GM21717 (cell line): ENCODE results near the gene MAPK6.
"Not testable (repeated sequence)": the region's sequence is repeated elsewhere in the genome, so short reads cannot be mapped to it uniquely, and the experiment has no call there.

Experiments used
- ATAC-seq: cut with Tn5 transposase; IDR thresholded peaks from one replicate; pipeline ENCODE4 v1.9.1; 2021; ENCODE audit warnings: mild to moderate bottlenecking, moderate library complexity; ENCODE audit not compliant: unreplicated experiment

Gene MAPK6

GRCh38 chr15:52042051-52042851 is 23.2 kb downstream of the MAPK6 start:
- no peak for ATAC-seq

DNA sequence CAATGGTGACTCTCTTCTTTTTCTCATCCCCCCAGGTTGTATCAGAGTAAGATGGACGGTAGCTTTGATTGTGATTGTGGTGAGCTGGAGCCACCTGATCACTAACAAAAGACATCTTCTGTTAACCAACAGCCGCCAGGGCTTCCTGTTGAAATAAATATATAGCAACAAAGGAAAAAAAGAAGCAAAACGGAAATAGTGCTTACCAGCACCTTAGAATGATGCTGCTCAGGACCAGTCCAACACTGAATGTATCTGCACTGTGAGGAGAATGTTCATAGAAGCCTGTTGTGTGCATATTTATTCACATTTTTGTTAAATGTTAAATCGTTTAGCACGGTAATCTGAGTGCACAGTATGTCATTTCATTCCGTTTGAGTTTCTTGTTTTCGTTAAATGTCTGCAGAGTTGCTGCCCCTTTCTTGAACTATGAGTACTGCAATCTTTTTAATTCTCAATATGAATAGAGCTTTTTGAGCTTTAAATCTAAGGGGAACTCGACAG is 26.8 kb downstream of the MAPK6 start:
- ATAC-seq = not testable (repeated sequence)

- not testable (repeated sequence) for ATAC-seq
Measured at GRCh38 chr15:52046552-52046951, 27.5 kb downstream of the MAPK6 start.

GRCh38 chr15:52050416-52050815 is 31.4 kb downstream of the MAPK6 start:
- ATAC-seq = no peak

GRCh38 chr15:52052066-52052935 is 33.3 kb downstream of the MAPK6 start:
- no peak for ATAC-seq

DNA sequence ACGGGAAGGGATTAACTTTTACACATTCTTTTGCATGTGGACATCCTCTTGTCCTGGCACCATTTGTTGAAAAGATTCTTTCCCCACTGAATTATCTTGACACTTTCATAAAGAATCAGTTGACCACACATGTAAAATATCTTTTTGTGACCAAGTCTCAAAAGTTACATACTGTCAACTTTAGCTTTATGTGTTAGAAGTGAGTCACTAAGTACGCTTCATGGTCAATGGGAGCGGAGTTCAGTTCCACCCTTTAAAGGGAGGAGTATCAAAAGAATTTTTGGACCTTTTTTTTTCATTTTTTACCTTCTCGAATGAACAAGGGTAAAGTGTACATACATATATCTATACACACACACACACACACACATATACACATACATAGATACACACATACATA is 35.4 kb downstream of the MAPK6 start:
- no peak for ATAC-seq

DNA sequence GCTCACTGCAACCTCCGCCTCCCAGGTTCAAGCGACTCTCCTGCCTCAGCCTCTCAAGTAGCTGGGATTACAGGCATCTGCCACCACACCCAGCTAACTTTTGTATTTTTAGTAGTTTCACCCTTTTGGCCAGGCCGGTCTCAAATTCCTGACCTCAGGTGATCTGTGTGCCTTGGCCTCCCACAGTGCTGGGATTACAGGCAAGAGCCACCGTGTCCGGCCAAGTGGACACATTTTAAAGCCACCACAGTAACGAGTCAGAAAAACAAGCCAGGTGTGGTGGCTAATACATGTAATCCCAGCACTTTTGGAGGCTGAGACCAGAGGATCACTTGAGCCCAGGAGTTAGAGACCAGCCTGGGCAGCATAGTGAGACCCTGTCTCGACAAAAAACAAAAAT is 35.8 kb downstream of the MAPK6 start:
- not testable (repeated sequence) for ATAC-seq

DNA sequence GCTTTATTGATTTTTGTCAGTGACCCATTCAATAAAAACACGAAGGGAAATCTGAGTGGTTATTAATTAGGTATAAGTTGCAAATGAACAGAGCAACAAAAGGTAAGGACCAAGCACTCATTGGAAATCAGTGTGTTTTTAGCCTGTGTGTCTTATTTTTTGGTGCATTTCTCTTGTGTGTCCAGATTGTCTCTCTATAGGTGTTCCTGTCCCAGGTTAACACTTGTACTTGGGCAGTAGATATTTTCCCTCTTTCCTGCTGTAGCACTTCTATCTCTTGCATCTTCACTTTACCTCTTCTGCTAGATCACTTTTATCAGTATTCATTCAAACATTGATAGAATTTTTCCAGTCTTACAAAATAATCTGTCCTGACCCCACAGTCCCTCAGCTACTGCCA is 37.0 kb downstream of the MAPK6 start:
- ATAC-seq = no peak

- ATAC-seq = no peak
Measured at GRCh38 chr15:52056496-52056895, 37.5 kb downstream of the MAPK6 start.

DNA sequence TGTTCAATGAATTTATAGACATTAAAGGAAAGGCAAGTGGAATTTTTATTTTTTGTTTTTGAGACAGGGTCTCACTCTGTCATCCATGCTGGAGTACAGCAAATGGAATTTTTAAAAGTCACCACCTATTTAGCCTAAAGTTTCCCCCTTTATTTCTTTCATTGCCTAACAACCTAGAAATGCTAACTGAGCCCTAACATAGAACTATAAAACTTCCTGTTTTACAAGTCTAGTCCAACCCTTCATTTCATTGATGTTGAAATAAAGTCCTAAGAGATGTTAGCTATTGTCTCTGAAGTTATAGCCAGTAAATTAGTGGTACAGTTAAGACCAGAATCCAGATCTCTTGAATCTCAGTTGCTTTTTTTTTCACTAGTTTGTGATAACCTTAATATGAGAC is 39.0 kb downstream of the MAPK6 start:
- ATAC-seq = no peak

DNA sequence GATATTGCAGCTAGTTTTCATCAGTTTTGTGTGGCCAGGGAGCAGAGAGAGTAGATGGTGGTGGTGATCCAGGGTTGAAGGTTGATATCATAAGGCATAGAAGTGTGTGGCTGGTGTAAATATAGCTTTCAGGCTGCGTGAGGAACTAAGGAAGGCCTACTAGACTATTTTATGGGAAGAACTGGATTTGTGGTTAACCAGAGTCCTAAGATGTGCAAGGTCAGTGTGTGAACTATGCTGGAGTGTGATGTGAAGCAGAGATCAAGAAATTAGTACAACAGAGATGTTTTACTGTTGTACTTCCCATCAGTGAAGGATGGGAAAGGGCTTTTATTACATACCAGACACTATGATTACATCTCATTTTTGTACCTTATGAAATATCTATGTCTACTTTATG is 41.5 kb downstream of the MAPK6 start:
- ATAC-seq = no peak

- ATAC-seq = no peak
Measured at GRCh38 chr15:52066842-52067544, 48.0 kb downstream of the MAPK6 start.

DNA sequence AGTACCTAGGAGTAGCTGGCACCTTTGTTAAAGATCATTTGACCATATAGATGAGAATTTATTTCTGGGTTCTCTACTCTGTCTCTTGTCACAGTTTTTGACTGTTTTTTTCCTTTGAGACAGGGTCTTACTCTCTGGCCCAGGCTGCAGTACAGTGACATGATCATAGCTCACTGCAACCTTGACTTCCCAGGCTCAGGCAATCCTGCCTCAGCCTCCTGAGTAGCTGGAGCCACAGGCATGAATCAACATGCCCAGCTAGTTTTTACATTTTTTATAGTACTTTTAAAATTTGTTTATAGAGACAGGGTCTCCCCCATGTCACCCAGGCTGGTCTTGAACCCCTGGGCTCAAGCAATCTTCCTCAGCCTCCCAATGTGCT is 48.5 kb downstream of the MAPK6 start:
- no peak for ATAC-seq

GRCh38 chr15:52068004-52068615 is 49.1 kb downstream of the MAPK6 start:
- ATAC-seq = no peak

DNA sequence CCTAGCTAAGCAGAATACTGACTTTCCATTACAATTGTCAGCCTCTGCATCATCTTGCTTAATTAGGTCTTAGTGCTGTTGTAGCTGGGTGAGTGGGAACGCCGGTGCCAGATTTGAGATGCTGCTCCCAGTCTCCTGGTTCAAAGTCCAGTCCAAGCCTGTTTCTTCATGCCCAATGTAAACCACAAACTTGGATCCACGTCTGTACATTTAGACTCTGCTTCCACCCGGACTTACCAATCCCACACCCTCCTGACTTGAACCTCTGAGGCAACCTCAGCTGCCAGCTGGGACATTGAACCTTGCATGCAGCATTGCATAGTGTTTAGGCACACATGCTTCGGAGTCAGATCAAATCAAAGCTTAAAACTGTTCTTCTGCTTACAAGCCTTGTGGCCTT is 50.5 kb downstream of the MAPK6 start:
- no peak for ATAC-seq

DNA sequence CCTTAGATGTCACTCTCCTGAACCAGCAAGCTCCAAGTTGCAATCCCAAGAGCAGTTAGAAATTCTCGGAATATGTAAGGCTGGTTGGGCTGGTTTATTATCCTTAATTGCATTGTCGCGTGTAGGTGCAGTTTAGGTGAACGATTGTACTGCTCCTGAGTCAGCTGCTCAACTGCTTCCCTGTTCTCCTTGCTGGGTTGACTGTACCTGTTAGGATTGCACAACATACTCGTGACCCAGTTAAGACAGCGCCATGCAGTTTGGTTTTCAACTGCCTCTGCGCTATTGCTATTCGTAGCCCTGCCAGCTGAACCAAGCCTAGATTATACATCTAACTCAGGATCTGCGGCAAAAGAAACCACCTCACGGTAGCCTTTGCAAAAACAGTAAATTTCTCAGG is 52.6 kb downstream of the MAPK6 start:
- no peak for ATAC-seq

DNA sequence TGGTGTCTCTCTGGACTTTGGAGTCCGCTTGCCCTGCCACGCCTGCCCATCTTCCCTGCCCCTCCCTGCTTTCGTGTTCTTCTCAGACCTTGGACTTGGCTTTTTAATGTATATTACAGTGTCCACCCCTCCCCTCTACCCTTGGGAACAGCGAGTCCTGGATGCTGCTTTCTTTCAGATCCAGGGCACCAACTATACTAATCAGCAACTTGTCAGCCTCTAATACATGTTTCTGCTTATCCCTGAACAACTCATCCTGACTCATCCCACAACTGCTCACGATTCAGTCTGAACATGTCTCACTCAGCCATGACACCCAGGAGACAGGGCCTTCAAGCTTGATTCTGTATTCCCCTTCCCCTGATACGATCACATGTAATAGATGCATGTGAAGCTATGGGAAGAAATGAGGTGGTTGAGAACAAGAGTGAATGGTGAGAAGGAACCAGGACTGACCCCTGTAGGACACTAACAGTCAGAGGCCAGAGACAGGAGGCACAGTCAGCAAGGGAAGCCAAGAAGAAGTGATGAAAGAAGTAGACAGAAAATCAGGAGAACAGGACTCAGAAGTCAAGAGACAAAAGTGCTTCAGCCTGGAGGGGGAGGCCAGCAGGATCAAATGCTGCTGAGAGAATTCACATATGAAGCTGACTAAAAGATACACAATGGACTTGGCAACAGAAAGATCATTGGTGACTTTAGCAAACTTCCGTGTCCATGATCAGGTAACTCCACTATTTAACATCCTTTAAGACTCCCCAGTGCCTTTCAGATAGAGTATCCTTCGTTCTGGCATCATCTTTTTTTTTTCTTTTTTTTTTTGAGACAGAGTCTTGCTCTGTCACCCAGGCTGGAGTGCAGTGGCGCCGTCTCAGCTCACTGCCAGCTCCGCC is 58.1 kb downstream of the MAPK6 start:
- ATAC-seq = no peak

DNA sequence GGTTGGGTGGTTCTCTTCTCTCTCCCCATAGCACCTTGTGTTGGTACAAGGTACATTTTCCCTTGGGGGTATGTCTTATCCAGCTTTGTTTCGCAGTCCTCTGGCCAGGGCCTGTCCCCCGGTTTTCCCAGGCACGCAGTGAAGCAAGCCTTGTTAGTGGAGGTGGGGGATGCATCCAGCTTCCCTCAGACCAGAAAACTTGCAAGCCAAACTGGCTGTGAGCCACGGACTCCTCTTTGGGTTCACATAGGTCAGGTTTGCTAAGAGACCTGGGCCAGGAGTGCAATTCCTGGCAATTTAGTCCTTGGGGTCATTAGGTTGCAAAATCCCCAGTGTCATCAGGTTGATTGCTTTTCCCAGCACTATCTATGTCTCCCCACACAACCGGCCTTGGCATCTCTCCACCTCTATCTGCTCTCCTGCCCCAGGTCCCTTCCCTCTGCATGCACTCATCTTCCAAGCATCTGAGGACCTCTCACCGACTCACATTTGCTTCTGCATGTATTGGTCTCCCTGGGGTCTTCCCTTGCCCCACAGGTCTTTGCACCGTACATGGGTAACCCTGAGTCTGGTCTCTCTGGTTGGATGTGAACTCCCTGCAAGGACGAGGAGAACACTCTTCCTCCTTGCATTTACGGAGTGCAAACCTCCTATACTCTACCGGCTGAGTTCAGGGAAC is 59.3 kb downstream of the MAPK6 start:
- no peak for ATAC-seq
